Uterine smooth muscle cell (primary cell): ENCODE data around the gene ATXN2. TPM values are rescaled to one million over a fixed set of nuclear protein-coding genes. Genes with fewer than 3 reads are reported as not detected.

Source experiments
- total RNA-seq: library from RNA; depleted of rRNA; stranded (reverse); fragments of >200 nt; gene quantifications from 2 replicates; pipeline ENCODE4 v1.2.3, GENCODE V29; 2014

Gene ATXN2, protein sequence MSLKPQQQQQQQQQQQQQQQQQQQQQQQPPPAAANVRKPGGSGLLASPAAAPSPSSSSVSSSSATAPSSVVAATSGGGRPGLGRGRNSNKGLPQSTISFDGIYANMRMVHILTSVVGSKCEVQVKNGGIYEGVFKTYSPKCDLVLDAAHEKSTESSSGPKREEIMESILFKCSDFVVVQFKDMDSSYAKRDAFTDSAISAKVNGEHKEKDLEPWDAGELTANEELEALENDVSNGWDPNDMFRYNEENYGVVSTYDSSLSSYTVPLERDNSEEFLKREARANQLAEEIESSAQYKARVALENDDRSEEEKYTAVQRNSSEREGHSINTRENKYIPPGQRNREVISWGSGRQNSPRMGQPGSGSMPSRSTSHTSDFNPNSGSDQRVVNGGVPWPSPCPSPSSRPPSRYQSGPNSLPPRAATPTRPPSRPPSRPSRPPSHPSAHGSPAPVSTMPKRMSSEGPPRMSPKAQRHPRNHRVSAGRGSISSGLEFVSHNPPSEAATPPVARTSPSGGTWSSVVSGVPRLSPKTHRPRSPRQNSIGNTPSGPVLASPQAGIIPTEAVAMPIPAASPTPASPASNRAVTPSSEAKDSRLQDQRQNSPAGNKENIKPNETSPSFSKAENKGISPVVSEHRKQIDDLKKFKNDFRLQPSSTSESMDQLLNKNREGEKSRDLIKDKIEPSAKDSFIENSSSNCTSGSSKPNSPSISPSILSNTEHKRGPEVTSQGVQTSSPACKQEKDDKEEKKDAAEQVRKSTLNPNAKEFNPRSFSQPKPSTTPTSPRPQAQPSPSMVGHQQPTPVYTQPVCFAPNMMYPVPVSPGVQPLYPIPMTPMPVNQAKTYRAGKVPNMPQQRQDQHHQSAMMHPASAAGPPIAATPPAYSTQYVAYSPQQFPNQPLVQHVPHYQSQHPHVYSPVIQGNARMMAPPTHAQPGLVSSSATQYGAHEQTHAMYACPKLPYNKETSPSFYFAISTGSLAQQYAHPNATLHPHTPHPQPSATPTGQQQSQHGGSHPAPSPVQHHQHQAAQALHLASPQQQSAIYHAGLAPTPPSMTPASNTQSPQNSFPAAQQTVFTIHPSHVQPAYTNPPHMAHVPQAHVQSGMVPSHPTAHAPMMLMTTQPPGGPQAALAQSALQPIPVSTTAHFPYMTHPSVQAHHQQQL
- total RNA-seq: 31.7 and 33.9 TPM in 2 replicates

DNA sequence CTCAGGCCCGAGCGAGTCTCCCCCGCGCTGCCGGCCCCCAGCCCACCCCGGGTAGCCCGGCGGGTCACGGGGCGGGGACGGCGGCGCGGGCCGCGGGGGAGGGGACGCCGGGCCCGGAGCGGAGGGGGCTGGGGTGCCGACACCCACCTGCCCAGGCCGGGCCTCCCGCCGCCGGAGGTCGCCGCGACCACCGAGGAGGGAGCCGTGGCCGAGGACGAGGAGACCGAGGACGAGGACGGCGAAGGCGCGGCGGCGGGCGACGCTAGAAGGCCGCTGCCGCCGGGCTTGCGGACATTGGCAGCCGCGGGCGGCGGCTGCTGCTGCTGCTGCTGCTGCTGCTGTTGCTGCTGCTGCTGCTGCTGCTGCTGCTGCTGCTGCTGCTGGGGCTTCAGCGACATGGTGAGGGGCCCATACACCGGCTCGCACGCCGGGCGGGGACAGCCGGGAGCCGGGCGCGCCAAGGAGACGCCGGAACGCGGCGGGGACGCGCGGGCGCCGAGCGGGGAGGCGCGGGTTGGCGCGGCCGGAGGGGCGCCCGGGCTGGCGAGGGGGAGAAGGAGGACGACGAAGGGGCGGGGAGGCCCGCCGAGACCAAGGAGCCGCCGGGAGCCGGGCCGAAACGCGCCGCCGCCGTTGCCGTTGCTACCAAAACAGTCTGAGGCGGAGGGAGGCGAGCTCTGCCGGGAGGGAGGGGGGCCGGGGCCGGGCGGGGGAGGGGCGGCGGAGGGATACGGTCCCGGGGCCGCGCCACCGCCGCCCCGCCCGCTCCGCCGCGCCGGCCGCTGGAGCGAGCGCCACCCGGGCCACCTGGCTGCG is at the start of gene ATXN2:
TSS of gene ATXN2 (minus strand) at position 679 of the 816 bp plus-strand sequence. CDS start at position 398, 281 bp downstream.

DNA sequence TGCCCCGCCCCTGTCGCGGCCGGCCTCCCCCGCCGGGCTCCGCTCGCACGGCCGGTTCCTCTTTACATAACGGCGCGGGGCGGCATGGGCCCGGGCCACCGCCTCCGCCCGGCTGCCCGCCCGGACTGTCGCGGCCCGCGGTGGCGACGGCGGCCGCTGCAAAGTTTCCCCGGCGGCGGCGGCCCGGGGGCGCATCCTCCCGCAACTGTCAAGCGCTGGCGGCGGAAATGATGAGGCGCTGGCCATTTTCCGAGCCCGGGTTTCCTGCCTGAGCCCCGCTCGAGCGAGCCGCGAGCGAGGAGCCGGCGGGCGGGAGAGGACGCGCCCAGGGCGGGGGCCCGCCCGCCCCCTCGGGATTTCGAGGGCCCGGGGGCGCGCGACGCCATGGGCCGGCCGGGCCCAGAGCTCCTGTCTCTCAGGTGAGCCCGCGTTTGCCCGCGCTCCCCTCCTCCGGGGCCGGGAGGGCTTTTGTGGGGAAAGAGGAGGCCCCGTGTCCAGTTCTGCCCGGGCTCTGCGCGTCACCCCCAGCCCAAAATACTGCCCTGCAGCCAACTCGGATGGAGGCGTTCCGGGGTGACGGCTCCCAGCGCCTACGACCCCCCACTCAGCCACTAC is 193.1 kb downstream of the ATXN2 start, which contains the start of gene SH2B3:
TSS of gene SH2B3 (plus strand) at position 65 of the 615 bp plus-strand sequence. CDS start 12,223 bp downstream, outside the sequence.

Other genes starting within 250 kb of the ATXN2 start
- gene PHETA1, start 230.2 kb downstream of the ATXN2 start, total RNA-seq: 7.7 and 9.0 TPM in 2 replicates
- gene SH2B3, start 193.4 kb downstream of the ATXN2 start, total RNA-seq: 29.1 and 43.1 TPM in 2 replicates
- gene BRAP, start 86.6 kb upstream of the ATXN2 start, total RNA-seq: 18.0 and 19.4 TPM in 2 replicates
- 16.3 and 18.4 TPM in 2 replicates for gene ACAD10, start 86.7 kb upstream of the ATXN2 start, total RNA-seq
- gene ALDH2, start 167.6 kb upstream of the ATXN2 start, total RNA-seq: 23.8 and 47.7 TPM in 2 replicates
- gene MAPKAPK5, start 242.9 kb upstream of the ATXN2 start, total RNA-seq: 38.5 and 41.4 TPM in 2 replicates